ENCODE measurements around the gene SLC27A2. TPM values are rescaled to one million over a fixed set of nuclear protein-coding genes. Genes with fewer than 3 reads are reported as not detected.

Gene SLC27A2
- total RNA-seq = not detected in 2 replicates

DNA sequence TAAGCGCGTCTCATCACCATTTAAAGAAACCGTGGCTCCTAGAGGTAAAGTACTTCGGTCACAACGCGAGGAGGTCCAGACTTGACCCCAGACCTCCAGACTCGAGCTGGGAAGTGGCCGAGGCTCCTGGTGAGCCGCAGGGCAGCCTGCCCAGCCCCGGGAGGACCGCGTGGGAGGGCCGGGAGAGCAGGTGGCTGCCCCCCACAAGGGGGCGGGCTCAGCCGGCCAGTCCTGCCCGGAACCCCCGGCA, at the start of gene SLC27A2:
Gene SLC27A2 (plus strand): TSS at position 228 of the 250 bp plus-strand sequence. CDS start 232 bp downstream, outside the sequence.

GRCh38 chr15:50265620-50266019, 83.6 kb downstream of the SLC27A2 start, which contains the start of gene HDC:
TSS of gene HDC (minus strand) at chr15:50265726. CDS start at chr15:50265623, 103 bp downstream.

Other genes starting within 250 kb of the SLC27A2 start
- 0.18 and 0.49 TPM in 2 replicates for gene ATP8B4, start 63.0 kb upstream of the SLC27A2 start, total RNA-seq
- gene HDC, start 83.5 kb downstream of the SLC27A2 start, total RNA-seq = not detected in 2 replicates
- gene GABPB1, start 173.0 kb downstream of the SLC27A2 start, total RNA-seq = 16.7 and 24.6 TPM in 2 replicates
- 25.5 and 49.9 TPM in 2 replicates for gene USP8, start 242.2 kb downstream of the SLC27A2 start, total RNA-seq

Data from cardiac atrium fibroblast (primary cell).